Loucy (cell line): ENCODE data around the gene MYRIP.

Experiments used
- CTCF ChIP-seq: fragments of 200-600 bp; sonication (generic); conservative IDR thresholded peaks from 2 replicates; pipeline ENCODE4 v1.5.1; 2014; ENCODE audit warnings: mild to moderate bottlenecking, antibody characterized with exemption, low read length
- EZH2phosphoT487 ChIP-seq: fragments of 200-600 bp; IDR thresholded peaks from 2 replicates; pipeline ENCODE4 v1.6.1; 2018; ENCODE audit warnings: antibody characterized with exemption, mild to moderate bottlenecking, moderate library complexity, borderline replicate concordance

- TF ChIP-seq CTCF, result no peak
- no peak for TF ChIP-seq EZH2phosphoT487
These were observed 236.7 kb downstream of the MYRIP start for GRCh38 chr3:40046149-40046548.
